Calu3 (cell line): ENCODE measurements around the gene HS3ST3A1. TPM values are rescaled to one million over a fixed set of nuclear protein-coding genes. Genes with fewer than 3 reads are reported as not detected.

Experiments used
- BruUV-seq: library from RNA; stranded (reverse); fragments of 400-500 nt; replicated peaks from 2 replicates; lab custom pipeline; 2021; lab: Mats Ljungman, UMichigan
- CTCF ChIA-PET: fragments of 300-600 bp; sonication (Branson Sonifier 250); formaldehyde crosslinking; loops from one replicate; lab custom pipeline; 2022; ENCODE audit warnings: antibody characterized with exemption; lab: Charles Lee
- DNase-seq: peaks from one replicate; pipeline ENCODE4 v3.0.0; 2022
- H3K27ac Mint-ChIP-seq: one replicate; pipeline ENCODE4 v1.8.0; 2022; ENCODE audit warnings: mixed read lengths; ENCODE audit not compliant: unreplicated experiment
- H3K27me3 Mint-ChIP-seq: one replicate; pipeline ENCODE4 v1.8.0; 2022; ENCODE audit warnings: mixed read lengths; ENCODE audit not compliant: unreplicated experiment
- H3K36me3 Mint-ChIP-seq: one replicate; pipeline ENCODE4 v1.8.0; 2022; ENCODE audit warnings: mild to moderate bottlenecking, moderate library complexity, mixed read lengths; ENCODE audit not compliant: insufficient read depth, unreplicated experiment
- H3K4me1 Mint-ChIP-seq: one replicate; pipeline ENCODE4 v1.8.0; 2022; ENCODE audit warnings: mild to moderate bottlenecking, low read depth, mixed read lengths; ENCODE audit not compliant: unreplicated experiment
- H3K4me3 Mint-ChIP-seq: one replicate; pipeline ENCODE4 v1.8.0; 2022; ENCODE audit warnings: mild to moderate bottlenecking, low read depth, moderate library complexity, mixed read lengths; ENCODE audit not compliant: unreplicated experiment
- H3K9me3 Mint-ChIP-seq: one replicate; pipeline ENCODE4 v1.8.0; 2022; ENCODE audit warnings: low read depth, mixed read lengths; ENCODE audit not compliant: unreplicated experiment
- CTCF ChIP-seq: fragments of 200-600 bp; IDR thresholded peaks from one replicate; pipeline ENCODE4 v1.8.0; 2022; ENCODE audit warnings: antibody characterized with exemption; ENCODE audit not compliant: unreplicated experiment
- intact Hi-C: fragments of 100-400 bp; cut with micrococcal nuclease; formaldehyde crosslinking; loops from one replicate; pipeline ENCODE4 v1.10.0; 2022; ENCODE audit not compliant: unreplicated experiment
- total RNA-seq: library from RNA; stranded (reverse); gene quantifications from 2 replicates; pipeline ENCODE4 v1.2.3, GENCODE V29; 2022

HS3ST3A1 gene
- total RNA-seq, 1 experiment from 2014 or later: not detected

GRCh38 chr17:13475574-13476223 is 126.0 kb downstream of the HS3ST3A1 start:
- CTCF ChIA-PET: no interaction called here
- DNase-seq: no peak
- Mint-ChIP-seq H3K27me3 (no peaks in the 10 kb centered on the region), H3K9me3 (peaks cover 25% of the 10 kb centered on the region), H3K36me3 (no peaks in the 10 kb centered on the region), H3K4me3 (no peak overlapping the region), H3K27ac (no peak overlapping the region), H3K4me1 (no peaks in the 10 kb centered on the region)
- BruUV-seq: no TSS peak
- intact Hi-C loops: no loop called here
- no peak for TF ChIP-seq CTCF

- Mint-ChIP-seq H3K27me3 (no peaks in the 10 kb centered on the region), H3K4me1 (no peaks in the 10 kb centered on the region), H3K27ac (no peak overlapping the region), H3K9me3 (peaks cover 22% of the 10 kb centered on the region), H3K36me3 (no peaks in the 10 kb centered on the region), H3K4me3 (no peak overlapping the region)
- CTCF ChIA-PET: interaction anchor here (0.6 kb wide), 1 partner anchor 119 kb away, joined by 5 read pairs; no protein-coding TSS in a partner anchor
- intact Hi-C loops: no loop called here
- TF ChIP-seq CTCF: no peak
- DNase-seq: no peak
- BruUV-seq: no TSS peak
Observed at GRCh38 chr17:13474073-13474800, 127.5 kb downstream of the HS3ST3A1 start.

GRCh38 chr17:13465678-13466077 is 136.1 kb downstream of the HS3ST3A1 start:
- Mint-ChIP-seq H3K4me1 (no peaks in the 10 kb centered on the region), H3K9me3 (peaks cover 17% of the 10 kb centered on the region), H3K27me3 (no peaks in the 10 kb centered on the region), H3K27ac (no peak overlapping the region), H3K36me3 (no peaks in the 10 kb centered on the region), H3K4me3 (no peak overlapping the region)
- no peak for TF ChIP-seq CTCF
- intact Hi-C loops: no loop called here
- DNase-seq: no peak
- BruUV-seq: no TSS peak
- CTCF ChIA-PET: no interaction called here

GRCh38 chr17:13462673-13463124 is 139.0 kb downstream of the HS3ST3A1 start:
- intact Hi-C loops: no loop called here
- Mint-ChIP-seq H3K27me3 (no peaks in the 10 kb centered on the region), H3K36me3 (no peaks in the 10 kb centered on the region), H3K27ac (no peak overlapping the region), H3K9me3 (peaks cover 24% of the 10 kb centered on the region), H3K4me3 (no peak overlapping the region), H3K4me1 (no peaks in the 10 kb centered on the region)
- BruUV-seq: no TSS peak
- TF ChIP-seq CTCF: no peak
- CTCF ChIA-PET: no interaction called here
- no peak for DNase-seq
